RWPE1 (cell line): ENCODE data around the gene C12orf57.
A peak's percentile ranks its signal among the peaks of the same experiment; 100 is the strongest.

Experiments used
- CTCF ChIA-PET: fragments of 350-600 bp; sonication (Branson Sonifier 250); formaldehyde crosslinking; extraction: SDS; loops from one replicate; lab custom pipeline; 2021; lab: Yijun Ruan, JAX
- POLR2A ChIA-PET: fragments of 400-600 bp; formaldehyde crosslinking; extraction: SDS; loops from one replicate; lab custom pipeline; 2020; ENCODE audit warnings: antibody characterized with exemption; ENCODE audit not compliant: low non-redundant PET; lab: Yijun Ruan, JAX
- DNase-seq: peaks from one replicate; pipeline ENCODE4 v3.0.0; 2012; ENCODE audit warnings: low spot score
- H3K27ac ChIP-seq: fragments of 450-650 bp; 2 replicates; pipeline ENCODE4 v1.5.1; 2017
- CTCF ChIP-seq: fragments of 450-650 bp; conservative IDR thresholded peaks from 2 replicates; pipeline ENCODE4 v1.5.1; 2017; ENCODE audit warnings: low read depth, mild to moderate bottlenecking

Gene C12orf57

GRCh38 chr12:6928703-6929407 is 15.0 kb upstream of the C12orf57 start:
- DNase-seq: no peak
- ChIA-PET POLR2A (interaction anchor here (0.7 to 1.2 kb wide), 2 partner anchors 33 to 38 kb away, joined by 4 to 5 read pairs; no protein-coding TSS in a partner anchor), CTCF (interaction anchor here (1.1 to 1.2 kb wide), 2 partner anchors 9 to 56 kb away, joined by 3 read pairs; partner anchors contain the start of gene SPSB2)
- H3K27ac ChIP-seq: peak overlapping the region; percentile 98
- no peak for TF ChIP-seq CTCF

GRCh38 chr12:6929466-6930452 is 14.1 kb upstream of the C12orf57 start:
- ChIA-PET POLR2A (interaction anchor here (1.2 kb wide), 1 partner anchor 33 kb away, joined by 5 read pairs; no protein-coding TSS in a partner anchor), CTCF (interaction anchor here (1.1 to 1.2 kb wide), 2 partner anchors 8 to 57 kb away, joined by 3 read pairs; partner anchors contain the start of gene SPSB2)
- DNase-seq: no peak
- peak overlapping the region; percentile 98 for H3K27ac ChIP-seq
- no peak for TF ChIP-seq CTCF

- TF ChIP-seq CTCF: no peak
- ChIA-PET POLR2A (no interaction called here), CTCF (no interaction called here)
- no peak for DNase-seq
- H3K27ac ChIP-seq: no peak overlapping the region
Observed at GRCh38 chr12:6932766-6933165, 11.1 kb upstream of the C12orf57 start.

GRCh38 chr12:6934110-6934509 is 9.7 kb upstream of the C12orf57 start:
- no peak for TF ChIP-seq CTCF
- peak overlapping the region; percentile 82 for H3K27ac ChIP-seq
- POLR2A ChIA-PET: no interaction called here
- no peak for DNase-seq
- CTCF ChIA-PET: interaction anchor here (1.2 kb wide), 1 partner anchor 16 kb away, joined by 3 read pairs; no protein-coding TSS in a partner anchor

- CTCF ChIA-PET: interaction anchor here (1.2 kb wide), 1 partner anchor 18 kb away, joined by 3 read pairs; no protein-coding TSS in a partner anchor
- TF ChIP-seq CTCF: no peak
- DNase-seq: no peak
- H3K27ac ChIP-seq: peak overlapping the region; percentile 82
- POLR2A ChIA-PET: interaction anchor here (0.6 to 1.2 kb wide), 3 partner anchors 9 to 24 kb away, joined by 3 read pairs; no protein-coding TSS in a partner anchor
Observed at GRCh38 chr12:6935371-6936193, 8.2 kb upstream of the C12orf57 start.
